Measurements from ENCODE around the gene ZFPM1.

ZFPM1 gene

GRCh38 chr16:88475037-88475436 is 22.0 kb downstream of the ZFPM1 start:
- H3K4me3 ChIP-seq (ENCODE audit: low read depth, low read length), result no peak overlapping the region
- TF ChIP-seq CTCF (IDR thresholded peaks at IDR 0.05; ENCODE audit: low read depth, low read length), result no peak

- no peak for TF ChIP-seq CTCF (IDR thresholded peaks at IDR 0.05; ENCODE audit: low read depth, low read length)
- H3K4me3 ChIP-seq (ENCODE audit: low read depth, low read length), result no peak overlapping the region
Measured at GRCh38 chr16:88476203-88476602, 23.1 kb downstream of the ZFPM1 start.

GRCh38 chr16:88476817-88477397 is 23.8 kb downstream of the ZFPM1 start:
- TF ChIP-seq CTCF (IDR thresholded peaks at IDR 0.05; ENCODE audit: low read depth, low read length), result no peak
- no peak overlapping the region for H3K4me3 ChIP-seq (ENCODE audit: low read depth, low read length)

- no peak overlapping the region for H3K4me3 ChIP-seq (ENCODE audit: low read depth, low read length)
- TF ChIP-seq CTCF (IDR thresholded peaks at IDR 0.05; ENCODE audit: low read depth, low read length), result no peak
Measured at GRCh38 chr16:88477631-88478519, 24.8 kb downstream of the ZFPM1 start.

- no peak overlapping the region for H3K4me3 ChIP-seq (ENCODE audit: low read depth, low read length)
- no peak for TF ChIP-seq CTCF (IDR thresholded peaks at IDR 0.05; ENCODE audit: low read depth, low read length)
Measured at GRCh38 chr16:88478889-88479792, 26.1 kb downstream of the ZFPM1 start.

- no peak overlapping the region for H3K4me3 ChIP-seq (ENCODE audit: low read depth, low read length)
- no peak for TF ChIP-seq CTCF (IDR thresholded peaks at IDR 0.05; ENCODE audit: low read depth, low read length)
Measured at GRCh38 chr16:88479793-88480760, 27.0 kb downstream of the ZFPM1 start.
